BE2C (cell line): Measurements from ENCODE around the gene F13A1.

ENCODE experiments used
- DNase-seq: peaks from one replicate; pipeline ENCODE4 v3.0.0-alpha.2; 2020
- H3K27me3 ChIP-seq: fragments of 250-450 bp; sonication (Bioruptor Pico); 2 replicates; pipeline ENCODE4 v1.5.1; 2020; ENCODE audit warnings: mild to moderate bottlenecking
- H3K36me3 ChIP-seq: fragments of 250-450 bp; sonication (Bioruptor Pico); 2 replicates; pipeline ENCODE4 v1.5.1; 2020; ENCODE audit warnings: mild to moderate bottlenecking
- H3K4me1 ChIP-seq: fragments of 250-450 bp; sonication (Bioruptor Pico); 2 replicates; pipeline ENCODE4 v1.5.1; 2020
- H3K4me3 ChIP-seq: 2 replicates; pipeline ENCODE4 v1.5.1; 2011; ENCODE audit warnings: low read depth, low read length
- H3K9me3 ChIP-seq: fragments of 250-450 bp; sonication (Bioruptor Pico); 2 replicates; pipeline ENCODE4 v1.5.1; 2020
- CTCF ChIP-seq: IDR thresholded peaks from 2 replicates; pipeline ENCODE4 v1.5.1; 2012; ENCODE audit warnings: mild to moderate bottlenecking, low read depth, low read length

F13A1 gene

DNA sequence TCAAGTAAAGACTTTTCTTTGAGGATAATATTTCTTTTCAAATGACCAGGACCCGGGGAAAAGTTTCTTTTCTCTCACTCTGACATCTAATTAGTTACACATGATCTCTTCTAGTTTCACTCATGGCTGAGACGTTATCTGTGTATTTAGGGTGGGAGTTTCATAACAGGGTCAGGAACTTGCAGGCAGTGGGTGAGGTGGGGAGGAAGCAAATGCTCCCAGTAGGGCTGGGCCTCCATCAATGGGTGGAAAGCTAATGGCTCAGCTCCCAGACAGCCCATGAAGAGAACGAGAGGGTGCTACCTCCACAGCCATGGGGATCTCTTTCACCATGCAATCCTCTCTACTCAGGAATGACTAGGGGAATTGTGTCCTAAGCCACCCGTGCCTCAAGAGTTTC is 119.3 kb downstream of the F13A1 start:
- no peak overlapping the region for H3K4me3 ChIP-seq

DNA sequence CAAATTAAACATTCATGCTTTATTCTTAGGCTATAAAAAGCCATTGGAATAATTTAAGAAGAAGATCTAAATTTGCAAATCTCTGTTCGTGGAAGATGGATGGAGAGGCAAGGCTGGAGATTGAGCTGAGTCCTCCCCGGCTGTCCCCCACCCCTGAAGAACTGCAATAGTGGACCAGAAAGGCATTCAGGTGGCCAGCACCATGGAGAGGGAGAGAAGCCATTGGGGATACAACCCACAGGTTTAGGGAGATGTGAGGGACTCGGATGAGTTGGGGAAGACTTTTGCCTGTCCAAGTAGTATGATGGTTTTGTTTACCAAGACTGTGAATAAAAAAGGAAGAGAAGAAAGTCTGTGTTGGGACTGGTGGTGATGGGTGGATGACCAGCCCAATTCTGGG is 120.8 kb downstream of the F13A1 start:
- Histone ChIP-seq H3K27me3 (no peaks in the 10 kb centered on the region), H3K36me3 (no peaks in the 10 kb centered on the region), H3K4me1 (no peaks in the 10 kb centered on the region), H3K4me3 (no peak overlapping the region), H3K9me3 (no peaks in the 10 kb centered on the region)
- TF ChIP-seq CTCF, result no peak
- DNase-seq, result no peak

More for the DNA sequence above, 119.3 kb downstream of the F13A1 start:
- Histone ChIP-seq H3K27me3 (no peaks in the 10 kb centered on the region), H3K9me3 (no peaks in the 10 kb centered on the region), H3K4me1 (no peaks in the 10 kb centered on the region), H3K36me3 (no peaks in the 10 kb centered on the region)
- DNase-seq, result no peak
- no peak for TF ChIP-seq CTCF

GRCh38 chr6:6196762-6197161 is 123.7 kb downstream of the F13A1 start:
- DNase-seq, result no peak
- no peak overlapping the region for H3K4me3 ChIP-seq
- no peaks in the 10 kb centered on the region for H3K36me3 ChIP-seq
- no peaks in the 10 kb centered on the region for H3K27me3 ChIP-seq
- H3K9me3 ChIP-seq, result no peaks in the 10 kb centered on the region
- H3K4me1 ChIP-seq, result no peaks in the 10 kb centered on the region
- no peak for TF ChIP-seq CTCF

DNA sequence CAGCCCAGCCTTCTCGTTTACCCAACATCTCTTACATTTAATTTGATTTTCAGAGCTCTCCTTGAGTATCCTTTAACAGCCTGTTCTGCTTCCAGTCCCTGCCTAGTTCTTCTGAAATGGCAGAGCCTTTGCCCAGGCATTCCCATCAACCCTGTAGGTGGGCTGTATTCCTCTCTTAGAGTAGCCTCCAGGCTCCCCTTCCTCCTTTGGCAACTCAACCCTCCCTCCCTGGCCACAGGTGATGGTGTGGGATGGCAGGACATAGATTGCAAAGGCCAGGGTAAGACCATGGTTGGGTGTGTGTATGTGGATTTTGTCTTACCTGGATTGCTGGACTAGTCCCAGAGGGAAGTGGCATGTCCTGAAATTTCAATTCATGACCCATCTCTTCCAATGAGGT is 125.4 kb downstream of the F13A1 start:
- no peaks in the 10 kb centered on the region for H3K9me3 ChIP-seq
- no peaks in the 10 kb centered on the region for H3K27me3 ChIP-seq
- no peaks in the 10 kb centered on the region for H3K36me3 ChIP-seq
- H3K4me3 ChIP-seq, result no peak overlapping the region
- no peaks in the 10 kb centered on the region for H3K4me1 ChIP-seq
- TF ChIP-seq CTCF, result no peak
- DNase-seq, result no peak

GRCh38 chr6:6193221-6193745 is 127.2 kb downstream of the F13A1 start:
- Histone ChIP-seq H3K4me1 (no peaks in the 10 kb centered on the region), H3K27me3 (no peaks in the 10 kb centered on the region), H3K4me3 (no peak overlapping the region), H3K9me3 (no peaks in the 10 kb centered on the region), H3K36me3 (no peaks in the 10 kb centered on the region)
- DNase-seq, result no peak
- no peak for TF ChIP-seq CTCF

DNA sequence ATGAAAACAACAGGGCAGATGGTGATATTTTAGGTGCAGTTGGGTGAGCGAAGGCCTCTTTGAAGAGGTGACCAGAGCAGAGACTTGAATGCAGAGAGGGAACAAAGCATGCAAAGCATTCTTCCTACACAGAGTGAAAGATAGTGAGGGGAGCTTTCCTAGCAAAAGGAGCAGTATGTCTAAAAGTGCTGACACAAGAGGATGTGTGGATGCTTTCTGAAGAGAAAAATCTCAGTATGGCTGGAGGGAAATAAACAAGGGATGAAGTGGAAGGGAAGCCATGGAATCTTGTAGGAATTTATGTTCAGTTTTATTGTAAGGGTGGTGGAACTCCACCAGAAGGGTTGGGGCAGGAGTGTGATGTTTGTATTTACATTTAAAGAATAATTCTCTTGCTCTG is 128.6 kb downstream of the F13A1 start:
- DNase-seq, result no peak
- TF ChIP-seq CTCF, result no peak
- Histone ChIP-seq H3K36me3 (no peaks in the 10 kb centered on the region), H3K9me3 (no peaks in the 10 kb centered on the region), H3K27me3 (no peaks in the 10 kb centered on the region), H3K4me1 (no peaks in the 10 kb centered on the region), H3K4me3 (no peak overlapping the region)
